ENCODE results near the gene LRRC57. TPM values are rescaled to one million over a fixed set of nuclear protein-coding genes. Genes with fewer than 3 reads are reported as not detected.

LRRC57 gene
- total RNA-seq, 1 experiment from 2014 or later, result 18.7 TPM

GRCh38 chr15:42503825-42504224 is 44.8 kb downstream of the LRRC57 start:
- no peaks in the 10 kb centered on the region for H4K20me1 ChIP-seq (ENCODE audit: control insufficient read depth, insufficient read depth, insufficient read length)
- H3K27me3 Mint-ChIP-seq (ENCODE audit: low read depth), result no peaks in the 10 kb centered on the region

More at GRCh38 chr15:42503825-42504224, 44.8 kb downstream of the LRRC57 start:
- no peak for DNase-seq
- Histone ChIP-seq H2BK20ac (ENCODE audit: low read depth, low read length, poor library complexity, severe bottlenecking) (no peak overlapping the region), H3K9me3 (ENCODE audit: control insufficient read depth, low read depth, low read length) (no peaks in the 10 kb centered on the region), H3K23ac (ENCODE audit: insufficient read length, low read depth, low read length) (no peak overlapping the region), H3K9ac (ENCODE audit: extremely low read depth, insufficient read length, low read length) (no peak overlapping the region), H3K4ac (ENCODE audit: low read depth, low read length) (no peak overlapping the region), H2BK12ac (ENCODE audit: insufficient read length, low read depth, low read length) (no peak overlapping the region), H3K4me1 (ENCODE audit: insufficient read depth, low read length) (peaks cover 4% of the 10 kb centered on the region; the same call in 1 of the 2 replicates), H2BK15ac (ENCODE audit: low read depth, low read length) (no peak overlapping the region), H2BK5ac (ENCODE audit: insufficient read length, low read length) (no peak overlapping the region), H3K79me2 (ENCODE audit: insufficient read depth, low read length) (peaks cover 2% of the 10 kb centered on the region; the same call in 1 of the 2 replicates), H4K5ac (ENCODE audit: insufficient read length, low read depth, low read length) (no peak overlapping the region), H3K27me3 (ENCODE audit: insufficient read depth, low read length) (no peaks in the 10 kb centered on the region), H4K8ac (replicated peaks; ENCODE audit: insufficient read length, low read depth, low read length) (no peak overlapping the region), H2AFZ (ENCODE audit: low read length) (no peak overlapping the region), H3K56ac (ENCODE audit: insufficient read length, low read depth, low read length) (no peak overlapping the region), H3K23me2 (ENCODE audit: insufficient read length, low read depth, low read length, poor library complexity, severe bottlenecking) (no peaks in the 10 kb centered on the region), H3K27ac (ENCODE audit: insufficient read length, low read depth, low read length) (no peak overlapping the region), H4K91ac (ENCODE audit: insufficient read length, low read depth, low read length) (no peak overlapping the region), H2AK5ac (ENCODE audit: insufficient read length, low read length) (no peak overlapping the region), H3K79me1 (ENCODE audit: insufficient read depth, low read depth, low read length, poor library complexity, severe bottlenecking) (peaks cover 5% of the 10 kb centered on the region), H3K18ac (ENCODE audit: insufficient read length, low read depth, low read length) (no peak overlapping the region), H2BK120ac (ENCODE audit: low read depth, low read length, poor library complexity, severe bottlenecking) (no peak overlapping the region), H3K4me2 (ENCODE audit: insufficient read depth, insufficient read length, low read length) (no peak overlapping the region), H3T11ph (ENCODE audit: low read length) (no peak overlapping the region), H3K14ac (ENCODE audit: insufficient read depth, low read length) (no peak overlapping the region)
- H3K27ac Mint-ChIP-seq, result no peak overlapping the region
- 100% methylated on average over 1 of the region's 1 CpG for WGBS (ENCODE audit: extremely low coverage, insufficient read length, low lambda C conversion rate)
- peaks cover 0 to 6% (median 5%) of the 10 kb centered on the region in 3 experiments; a peak in 5 of 7 replicates for H3K36me3 Mint-ChIP-seq (ENCODE audit: insufficient read depth in 1 of 3, low read depth in 3 of 3)
- H3K9me3 Mint-ChIP-seq, result no peaks in the 10 kb centered on the region
- peaks cover 16 to 17% of the 10 kb centered on the region in 2 experiments for H3K4me1 Mint-ChIP-seq
- H3K4me3 Mint-ChIP-seq, result no peak overlapping the region
- TF ChIP-seq CTCF (conservative IDR thresholded peaks at IDR 0.05), result no peak

Measured in H9 (cell line).